Thyroid gland (tissue), 4 donors: ENCODE measurements around the gene MYH6. TPM values are rescaled to one million over a fixed set of nuclear protein-coding genes. Genes with fewer than 3 reads are reported as not detected.

ENCODE experiments used
- DNase-seq, 2 donors: peaks; one replicate each; pipeline ENCODE4 v3.0.0-alpha.2; 2019
- H3K27ac ChIP-seq, 3 donors: fragments of 200-600 bp; sonication (generic); 1 replicate in 2 of 3; 2 replicates in 1 of 3; pipeline ENCODE4 v1.5.1; 2016 to 2019; ENCODE audit warnings: mild to moderate bottlenecking in 1 of 3, moderate library complexity in 1 of 3
- H3K27me3 ChIP-seq: fragments of 200-600 bp; sonication (generic); one replicate; pipeline ENCODE4 v1.5.1; 2019
- H3K36me3 ChIP-seq, 2 donors: fragments of 200-600 bp; sonication (generic); one replicate each; pipeline ENCODE4 v1.5.1; 2016 to 2019
- H3K4me1 ChIP-seq, 2 donors: fragments of 200-600 bp; sonication (generic); one replicate each; pipeline ENCODE4 v1.5.1; 2017 to 2019
- H3K4me3 ChIP-seq, 3 donors: fragments of 200-600 bp; sonication (generic); replicated peaks in 1 of 3; 1 replicate in 2 of 3; 2 replicates in 1 of 3; pipeline ENCODE4 v1.5.1; 2016; ENCODE audit warnings: mild to moderate bottlenecking in 1 of 3
- H3K9me3 ChIP-seq: fragments of 200-600 bp; sonication (generic); one replicate; pipeline ENCODE4 v1.5.1; 2017
- POLR2A ChIP-seq, 2 donors: fragments of 450-650 bp; IDR thresholded peaks; one replicate each; pipeline ENCODE4 v1.6.1; 2017; ENCODE audit warnings: antibody characterized with exemption in 2 of 2, mild to moderate bottlenecking in 2 of 2, moderate library complexity in 1 of 2
- WGBS, 2 donors: methylation state at CpG; one replicate each; pipeline ENCODE4 v1.1.5; 2017; 5-methylcytosine and 5-hydroxymethylcytosine counted together
- intact Hi-C: fragments of 100-400 bp; cut with DNase I; formaldehyde crosslinking; loops from one replicate; pipeline ENCODE4 v1.15.1; 2023
- microRNA counts, 2 donors: library from miRNA; unstranded; fragments of <30 nt; microRNA quantifications; one replicate each; lab custom pipeline; 2016 to 2017
- microRNA-seq: library from miRNA; unstranded; fragments of <30 nt; microRNA quantifications from one replicate; pipeline ENCODE4, GENCODE V29; 2016
- small RNA-seq: library from RNA; depleted of rRNA; stranded (forward); fragments of <200 nt; gene quantifications from one replicate; pipeline ENCODE3, GENCODE V24; 2016
- total RNA-seq, 4 donors: library from RNA; depleted of rRNA; stranded (reverse); fragments of >200 nt; gene quantifications; one replicate each; pipeline ENCODE4 v1.2.3, GENCODE V29; 2016
- TF ChIP-seq, protein P1 (sequence below), 6 experiments: fragments of 200-600 bp in 3 of 6; fragments of 450-650 bp in 3 of 6; sonication (generic) in 3 of 6; IDR thresholded peaks; one replicate each; pipeline ENCODE4 v1.5.1; 2016 to 2019; ENCODE audit warnings: antibody characterized with exemption in 6 of 6, mild to moderate bottlenecking in 2 of 6, inconsistent platforms in 1 of 6, moderate library complexity in 1 of 6

MYH6 gene
- total RNA-seq, 4 donors from 2014 or later: not detected

DNA sequence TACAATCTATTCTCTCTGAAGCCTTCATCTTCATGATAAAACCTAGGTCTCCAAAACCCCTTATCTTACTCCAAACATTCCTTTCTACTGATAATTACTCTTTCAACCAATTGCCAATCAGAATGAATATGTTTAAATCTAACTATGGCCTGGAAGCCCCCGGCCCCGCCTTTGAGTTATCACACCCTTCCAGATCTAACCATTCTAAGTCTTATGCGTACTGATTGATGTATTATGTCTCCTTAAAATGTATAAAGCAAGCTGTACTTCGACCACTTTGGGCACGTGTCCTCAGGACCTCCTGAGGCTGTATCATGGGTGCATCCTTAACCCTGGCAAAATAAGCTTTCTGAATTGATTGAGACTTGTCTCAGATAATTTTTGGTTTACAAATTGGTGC is 72.5 kb downstream of the MYH6 start:
- Histone ChIP-seq H3K27me3 (no peaks in the 10 kb centered on the region), H3K27ac (no peak overlapping the region), H3K4me1 (no peaks in the 10 kb centered on the region), H3K36me3 (no peaks in the 10 kb centered on the region), H3K9me3 (no peaks in the 10 kb centered on the region), H3K4me3 (no peak overlapping the region)
- intact Hi-C loops: no loop called here
- TF ChIP-seq POLR2A (IDR thresholded peaks at IDR 0.05): no peak
- TF ChIP-seq, protein P1, sequence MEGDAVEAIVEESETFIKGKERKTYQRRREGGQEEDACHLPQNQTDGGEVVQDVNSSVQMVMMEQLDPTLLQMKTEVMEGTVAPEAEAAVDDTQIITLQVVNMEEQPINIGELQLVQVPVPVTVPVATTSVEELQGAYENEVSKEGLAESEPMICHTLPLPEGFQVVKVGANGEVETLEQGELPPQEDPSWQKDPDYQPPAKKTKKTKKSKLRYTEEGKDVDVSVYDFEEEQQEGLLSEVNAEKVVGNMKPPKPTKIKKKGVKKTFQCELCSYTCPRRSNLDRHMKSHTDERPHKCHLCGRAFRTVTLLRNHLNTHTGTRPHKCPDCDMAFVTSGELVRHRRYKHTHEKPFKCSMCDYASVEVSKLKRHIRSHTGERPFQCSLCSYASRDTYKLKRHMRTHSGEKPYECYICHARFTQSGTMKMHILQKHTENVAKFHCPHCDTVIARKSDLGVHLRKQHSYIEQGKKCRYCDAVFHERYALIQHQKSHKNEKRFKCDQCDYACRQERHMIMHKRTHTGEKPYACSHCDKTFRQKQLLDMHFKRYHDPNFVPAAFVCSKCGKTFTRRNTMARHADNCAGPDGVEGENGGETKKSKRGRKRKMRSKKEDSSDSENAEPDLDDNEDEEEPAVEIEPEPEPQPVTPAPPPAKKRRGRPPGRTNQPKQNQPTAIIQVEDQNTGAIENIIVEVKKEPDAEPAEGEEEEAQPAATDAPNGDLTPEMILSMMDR (IDR thresholded peaks at IDR 0.05): no peak
- 86 to 92% methylated on average over 5 of the region's 5 CpGs for WGBS, 2 donors
- no peak for DNase-seq

MicroRNA genes within 50 kb of the gene (microRNA counts, 767-probe panel; counts per million panel counts)
- microRNA hsa-miR-208a (lab: Ali Mortazavi, UCI): 0 to 650 counts per million in 2 donors
- microRNA hsa-miR-208b (lab: Ali Mortazavi, UCI): 0 to 1,164 counts per million in 2 donors

Small RNA genes within 50 kb of the gene (microRNA-seq; reads per million reads assigned to microRNA genes)
- gene MIR208A (not detected), gene MIR208B (12.8 reads per million, percentile 30 among the genes with 10 or more reads in this experiment)

Small RNA genes within 50 kb of the gene (small RNA-seq; reads per million reads assigned to genes)
- gene MIR208A (not detected), gene MIR208B (not detected)

Other genes with a start within 250 kb of the MYH6 start
- gene SLC7A8, start 224.6 kb downstream of the MYH6 start, total RNA-seq: 10 to 100 TPM; 44.2 to 79.4 (median 53.1) TPM
- under 1 TPM in 1 of 4 donors, not detected in 3; 0.40 TPM for gene RNF212B, start 170.3 kb downstream of the MYH6 start, total RNA-seq
- 10 to 100 TPM; 13.0 to 16.5 (median 15.0) TPM for gene HOMEZ, start 122.1 kb downstream of the MYH6 start, total RNA-seq
- 10 to 100 TPM; 12.6 to 14.5 (median 13.9) TPM for gene PPP1R3E, start 105.4 kb downstream of the MYH6 start, total RNA-seq
- gene BCL2L2, start 101.4 kb downstream of the MYH6 start, total RNA-seq: 10 to 100 TPM; 37.3 to 52.8 (median 46.1) TPM
- 10 to 100 TPM; 37.9 to 74.6 (median 60.5) TPM for gene PABPN1, start 86.8 kb downstream of the MYH6 start, total RNA-seq
- gene SLC22A17, start 55.4 kb downstream of the MYH6 start, total RNA-seq: 10 to 100 TPM; 27.5 to 94.2 (median 53.7) TPM
- gene EFS, start 43.1 kb downstream of the MYH6 start, total RNA-seq: 10 to 100 TPM in 1 of 4 donors, 1 to 10 TPM in 3; 7.0 to 12.9 (median 8.6) TPM
- gene IL25, start 35.5 kb downstream of the MYH6 start, total RNA-seq: not detected
- gene CMTM5, start 31.2 kb downstream of the MYH6 start, total RNA-seq: 1 to 10 TPM in 1 of 4 donors, not detected in 3; 1.5 TPM
- under 1 TPM in 1 of 4 donors, not detected in 3; 0.27 TPM for gene MYH7, start 27.4 kb upstream of the MYH6 start, total RNA-seq
- gene NGDN, start 61.4 kb upstream of the MYH6 start, total RNA-seq: 10 to 100 TPM; 31.3 to 51.1 (median 39.7) TPM
- 1 to 10 TPM in 3 of 4 donors, under 1 TPM in 1; 0.46 to 2.3 (median 1.4) TPM for gene ZFHX2, start 143.5 kb upstream of the MYH6 start, total RNA-seq
- gene THTPA, start 148.0 kb upstream of the MYH6 start, total RNA-seq: 10 to 100 TPM; 15.3 to 48.1 (median 28.3) TPM
- gene AP1G2, start 159.5 kb upstream of the MYH6 start, total RNA-seq: 100 to 1,000 TPM in 3 of 4 donors, 10 to 100 TPM in 1; 71.6 to 128 (median 114) TPM
- gene JPH4, start 170.5 kb upstream of the MYH6 start, total RNA-seq: under 1 TPM in 3 of 4 donors, not detected in 1; 0.11 to 0.54 (median 0.27) TPM
- not detected for gene DHRS2, start 228.1 kb upstream of the MYH6 start, total RNA-seq